IMR-90 (cell line): Measurements from ENCODE around the gene GNAT3. TPM values are rescaled to one million over a fixed set of nuclear protein-coding genes. Genes with fewer than 3 reads are reported as not detected.

Source experiments
- ATAC-seq: fragments of 200-7000 bp; cut with Tn5 transposase; 2 replicates; pipeline ENCODE4 v1.9.1; 2020; ENCODE audit warnings: low read depth, mild to moderate bottlenecking, moderate library complexity
- BruUV-seq: library from RNA; stranded (reverse); fragments of 400-500 nt; replicated peaks from 2 replicates; lab custom pipeline; 2021; lab: Mats Ljungman, UMichigan
- CTCF ChIA-PET: fragments of 300-600 bp; formaldehyde crosslinking; extraction: SDS; loops from one replicate; lab custom pipeline; 2021; ENCODE audit warnings: antibody characterized with exemption; lab: Yijun Ruan, JAX
- POLR2A ChIA-PET: fragments of 300-600 bp; sonication (Branson Sonifier 250); formaldehyde crosslinking; loops from one replicate; lab custom pipeline; 2022; ENCODE audit warnings: antibody characterized with exemption; ENCODE audit not compliant: unreplicated experiment; lab: Charles Lee
- DNase-seq: peaks from one replicate; pipeline ENCODE4 v3.0.0; 2013
- H2AFZ ChIP-seq: replicated peaks from 2 replicates; pipeline ENCODE3; 2013; ENCODE audit warnings: low read length, mild to moderate bottlenecking; ENCODE audit not compliant: poor library complexity
- H2AK5ac ChIP-seq: 2 replicates; pipeline ENCODE4 v1.6.1; 2013; ENCODE audit warnings: low read depth, low read length, inconsistent platforms
- H2AK9ac ChIP-seq: replicated peaks from 2 replicates; pipeline ENCODE3; 2013; ENCODE audit warnings: mild to moderate bottlenecking, low read depth, low read length, moderate library complexity; ENCODE audit not compliant: poor library complexity
- H2BK120ac ChIP-seq: 2 replicates; pipeline ENCODE4 v1.6.1; 2013; ENCODE audit warnings: low read depth, low read length, inconsistent platforms
- H2BK15ac ChIP-seq: 3 replicates; pipeline ENCODE4 v1.6.1; 2013; ENCODE audit warnings: low read depth, low read length, inconsistent platforms
- H2BK20ac ChIP-seq: 2 replicates; pipeline ENCODE4 v1.6.1; 2013; ENCODE audit warnings: low read depth, mild to moderate bottlenecking, inconsistent platforms, low read length, moderate library complexity
- H2BK5ac ChIP-seq: 2 replicates; pipeline ENCODE4 v1.6.1; 2013; ENCODE audit warnings: mild to moderate bottlenecking, low read depth, low read length, inconsistent platforms; ENCODE audit not compliant: poor library complexity, severe bottlenecking
- H3K14ac ChIP-seq: replicated peaks from 2 replicates; pipeline ENCODE4 v1.6.1; 2013; ENCODE audit warnings: low read depth, low read length, inconsistent platforms
- H3K18ac ChIP-seq: 2 replicates; pipeline ENCODE4 v1.6.1; 2013; ENCODE audit warnings: low read depth, low read length, control low read depth
- H3K23ac ChIP-seq: 2 replicates; pipeline ENCODE4 v1.6.1; 2013; ENCODE audit warnings: low read depth, low read length, inconsistent platforms
- H3K27ac ChIP-seq: 2 replicates; pipeline ENCODE4 v1.5.1; 2013; ENCODE audit warnings: mild to moderate bottlenecking, control low read depth, low read length; ENCODE audit not compliant: insufficient read depth
- H3K27me3 ChIP-seq: 2 replicates; pipeline ENCODE4 v1.6.1; 2013; ENCODE audit warnings: low read length; ENCODE audit not compliant: control insufficient read depth, insufficient read depth
- H3K36me3 ChIP-seq: 2 replicates; pipeline ENCODE4 v1.6.1; 2013; ENCODE audit warnings: low read length, mixed read lengths; ENCODE audit not compliant: control insufficient read depth, insufficient read depth
- H3K4ac ChIP-seq: 2 replicates; pipeline ENCODE4 v1.6.1; 2013; ENCODE audit warnings: low read depth, low read length, inconsistent platforms
- H3K4me1 ChIP-seq: 2 replicates; pipeline ENCODE4 v1.6.1; 2013; ENCODE audit warnings: low read length, mixed read lengths; ENCODE audit not compliant: control insufficient read depth, insufficient read depth
- H3K4me2 ChIP-seq: 2 replicates; pipeline ENCODE4 v1.6.1; 2013; ENCODE audit warnings: low read depth, mild to moderate bottlenecking, control low read depth, low read length, moderate library complexity
- H3K4me3 ChIP-seq: 2 replicates; pipeline ENCODE4 v1.5.1; 2013; ENCODE audit warnings: low read depth, mild to moderate bottlenecking, control low read depth, low read length, moderate library complexity; ENCODE audit not compliant: insufficient read depth
- H3K56ac ChIP-seq: 2 replicates; pipeline ENCODE4 v1.6.1; 2013; ENCODE audit warnings: low read length, inconsistent platforms; ENCODE audit not compliant: insufficient read depth; ENCODE audit errors: extremely low read depth
- H3K79me1 ChIP-seq, 2 experiments: 2 replicates each; pipeline ENCODE4 v1.6.1; 2013; ENCODE audit warnings: low read length in 2 of 2, inconsistent platforms in 1 of 2, low read depth in 1 of 2
- H3K9ac ChIP-seq: 2 replicates; pipeline ENCODE4 v1.6.1; 2013; ENCODE audit warnings: low read depth, low read length, control low read depth
- H3K9me1 ChIP-seq: 2 replicates; pipeline ENCODE4 v1.6.1; 2013; ENCODE audit warnings: low read length, inconsistent platforms; ENCODE audit not compliant: insufficient read depth
- H3K9me3 ChIP-seq: 2 replicates; pipeline ENCODE4 v1.6.1; 2013; ENCODE audit warnings: low read length; ENCODE audit not compliant: control insufficient read depth, insufficient read depth
- H4K20me1 ChIP-seq: 2 replicates; pipeline ENCODE4 v1.6.1; 2013; ENCODE audit warnings: low read length, inconsistent platforms; ENCODE audit not compliant: insufficient read depth
- H4K5ac ChIP-seq: 2 replicates; pipeline ENCODE4 v1.6.1; 2013; ENCODE audit warnings: mild to moderate bottlenecking, low read depth, low read length, control low read depth
- H4K8ac ChIP-seq, 2 experiments: 2 replicates each; pipeline ENCODE4 v1.6.1; 2013; ENCODE audit warnings: low read depth in 2 of 2, low read length in 2 of 2, control low read depth in 1 of 2, inconsistent platforms in 1 of 2
- H4K91ac ChIP-seq: 2 replicates; pipeline ENCODE4 v1.6.1; 2013; ENCODE audit warnings: low read depth, low read length, inconsistent platforms; ENCODE audit not compliant: insufficient read depth
- BHLHE40 ChIP-seq: fragments of 150-350 bp; IDR thresholded peaks from 2 replicates; pipeline ENCODE4 v1.6.1; 2016; ENCODE audit warnings: mild to moderate bottlenecking, low read depth, low read length
- POLR2A ChIP-seq: IDR thresholded peaks from 2 replicates; pipeline ENCODE4 v1.6.1; 2012; ENCODE audit warnings: mild to moderate bottlenecking, low read depth, low read length
- WGBS, 2 experiments: methylation state at CpG; one replicate each; pipeline versions ENCODE4 v1.1.5 to v1.1.7; 2013; ENCODE audit warnings: missing lambda C conversion rate in 2 of 2; ENCODE audit not compliant: insufficient read length in 1 of 2; ENCODE audit errors: extremely low coverage in 2 of 2; 5-methylcytosine and 5-hydroxymethylcytosine counted together
- dilution Hi-C: fragments of 300-500 bp; cut with HindIII; formaldehyde crosslinking; loops from one replicate; pipeline ENCODE4 v1.14.3; 2018; ENCODE audit warnings: low sequenced_read_pairs; ENCODE audit not compliant: unreplicated experiment
- in situ Hi-C: fragments of 300-500 bp; cut with MboI; formaldehyde crosslinking; loops from 3 replicates; pipeline ENCODE4 v1.14.3; 2019; ENCODE audit warnings: low sequenced_read_pairs, inconsistent platforms, mixed read lengths
- intact Hi-C: fragments of 100-400 bp; cut with micrococcal nuclease; formaldehyde crosslinking; loops from 2 replicates; pipeline ENCODE4 v1.10.0; 2022
- polyA plus RNA-seq, 3 experiments: library from polyadenylated mRNA; depleted of rRNA; stranded (reverse); fragments of >200 nt; gene quantifications; 2 replicates each; pipeline ENCODE4 v1.2.3, GENCODE V29; 2012; ENCODE audit warnings: low replicate concordance in 1 of 3
- total RNA-seq: library from RNA; depleted of rRNA; stranded (reverse); fragments of >200 nt; gene quantifications from 2 replicates; pipeline ENCODE4 v1.2.3, GENCODE V29; 2012
- TF ChIP-seq, protein P1 (sequence below): fragments of 150-350 bp; IDR thresholded peaks from 2 replicates; pipeline ENCODE4 v1.6.1; 2017; ENCODE audit warnings: mild to moderate bottlenecking, antibody characterized with exemption, low read length, low read depth

The GNAT3 gene
- total and polyA plus RNA-seq, 2 of the 4 experiments (the other 2 are of a cell fraction): not detected

DNA sequence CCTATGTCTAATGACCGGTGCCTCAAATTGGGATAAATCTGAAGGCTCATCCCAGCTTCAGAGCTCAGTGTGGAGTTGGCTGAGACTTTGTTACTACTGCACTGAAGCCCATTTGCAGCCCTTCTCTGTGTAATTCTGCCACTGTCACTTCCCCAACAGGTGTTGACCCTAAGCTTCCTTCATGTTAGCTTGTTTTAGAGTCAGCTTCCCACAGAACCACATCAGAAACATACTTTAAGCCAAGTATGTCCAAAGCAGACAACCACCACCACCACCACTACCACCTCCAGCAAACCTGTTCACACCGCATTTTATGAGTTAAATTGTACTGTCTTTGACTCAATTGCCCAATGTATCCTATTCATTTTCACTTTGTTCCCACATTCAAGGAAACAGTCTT, 25.2 kb upstream of the GNAT3 start:
- Histone ChIP-seq H3K4me3 (no peak overlapping the region), H3K4me1 (peaks cover 4% of the 10 kb centered on the region; the same call in 1 of the 2 replicates), H4K91ac (no peak overlapping the region), H3K9me1 (peaks cover 2% of the 10 kb centered on the region; the same call in 1 of the 2 replicates), H2AFZ (no peak overlapping the region), H3K36me3 (no peaks in the 10 kb centered on the region), H3K14ac (0 out of 2 replicates have a peak overlapping the region, but pooled peaks have one; percentile 56), H3K18ac (no peak overlapping the region), H3K4me2 (no peak overlapping the region), H3K27me3 (no peaks in the 10 kb centered on the region), H3K23ac (no peak overlapping the region), H2AK9ac (no peak overlapping the region), H3K9ac (no peak overlapping the region), H2AK5ac (peak overlapping the region; percentile 66), H4K5ac (no peak overlapping the region), H2BK20ac (no peak overlapping the region), H3K56ac (no peak overlapping the region), H2BK5ac (no peak overlapping the region), H2BK120ac (no peak overlapping the region), H4K20me1 (no peaks in the 10 kb centered on the region), H3K4ac (no peak overlapping the region), H4K8ac (no peak overlapping the region), H2BK15ac (0 out of 3 replicates have a peak overlapping the region, but pooled peaks have one; percentile 2), H3K79me1 (no peaks in the 10 kb centered on the region), H3K27ac (no peak overlapping the region), H3K9me3 (no peaks in the 10 kb centered on the region)
- 86% methylated on average over 1 of the region's 2 CpGs; no CpG with 5 or more reads in 1 of the 2 experiments for WGBS, 2 experiments
- no peak for DNase-seq
- dilution Hi-C loops (no loop called here), in situ Hi-C loops (no loop called here), intact Hi-C loops (no loop called here)
- BruUV-seq: no TSS peak
- ATAC-seq: no peak
- no peak for TF ChIP-seq BHLHE40
- no peak for TF ChIP-seq POLR2A
- TF ChIP-seq, protein P1, sequence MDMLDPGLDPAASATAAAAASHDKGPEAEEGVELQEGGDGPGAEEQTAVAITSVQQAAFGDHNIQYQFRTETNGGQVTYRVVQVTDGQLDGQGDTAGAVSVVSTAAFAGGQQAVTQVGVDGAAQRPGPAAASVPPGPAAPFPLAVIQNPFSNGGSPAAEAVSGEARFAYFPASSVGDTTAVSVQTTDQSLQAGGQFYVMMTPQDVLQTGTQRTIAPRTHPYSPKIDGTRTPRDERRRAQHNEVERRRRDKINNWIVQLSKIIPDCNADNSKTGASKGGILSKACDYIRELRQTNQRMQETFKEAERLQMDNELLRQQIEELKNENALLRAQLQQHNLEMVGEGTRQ: no peak
- CTCF ChIA-PET: no interaction called here
- POLR2A ChIA-PET: no interaction called here
